OCI-M2 (cell line): Measurements from ENCODE around the gene ZNF438.
"Not testable (repeated sequence)": the region's sequence is repeated elsewhere in the genome, so short reads cannot be mapped to it uniquely, and the experiment has no call there.

Experiments
- DNase-seq: peaks from one replicate; lab custom pipeline; 2025; ENCODE audit not compliant: unreplicated experiment; lab: John Stamatoyannopoulos, UW

The ZNF438 gene

GRCh38 chr10:30990351-30990750 lies 41.3 kb downstream of the ZNF438 start:
- no peak for DNase-seq

GRCh38 chr10:30988831-30989435 lies 42.7 kb downstream of the ZNF438 start:
- no peak for DNase-seq

- no peak for DNase-seq
These were observed 44.2 kb downstream of the ZNF438 start for GRCh38 chr10:30987463-30987862.

- no peak for DNase-seq
These were observed 45.6 kb downstream of the ZNF438 start for GRCh38 chr10:30986053-30986555.

GRCh38 chr10:30985512-30985911 lies 46.2 kb downstream of the ZNF438 start:
- DNase-seq, result no peak

- no peak for DNase-seq
These were observed 46.9 kb downstream of the ZNF438 start for GRCh38 chr10:30984563-30985328.

DNA sequence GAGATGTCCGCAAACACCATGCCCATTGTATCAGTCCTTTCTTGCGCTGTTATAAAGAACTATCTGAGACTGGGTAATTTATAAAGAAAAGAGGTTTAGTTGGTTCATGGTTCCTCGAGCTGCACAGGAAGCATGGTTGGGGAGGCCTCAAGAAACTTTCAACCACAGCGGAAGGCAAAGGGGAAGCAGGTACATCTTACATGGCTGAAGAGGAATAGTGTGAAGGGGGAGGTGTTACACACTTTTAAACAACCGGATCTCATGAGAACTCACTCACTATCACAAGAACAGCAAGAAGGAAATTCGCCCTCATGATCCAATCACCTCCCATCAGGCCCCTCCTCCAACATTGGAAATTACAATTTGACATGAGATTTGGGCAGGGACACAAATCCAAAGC lies 48.5 kb downstream of the ZNF438 start:
- DNase-seq, result not testable (repeated sequence)

DNA sequence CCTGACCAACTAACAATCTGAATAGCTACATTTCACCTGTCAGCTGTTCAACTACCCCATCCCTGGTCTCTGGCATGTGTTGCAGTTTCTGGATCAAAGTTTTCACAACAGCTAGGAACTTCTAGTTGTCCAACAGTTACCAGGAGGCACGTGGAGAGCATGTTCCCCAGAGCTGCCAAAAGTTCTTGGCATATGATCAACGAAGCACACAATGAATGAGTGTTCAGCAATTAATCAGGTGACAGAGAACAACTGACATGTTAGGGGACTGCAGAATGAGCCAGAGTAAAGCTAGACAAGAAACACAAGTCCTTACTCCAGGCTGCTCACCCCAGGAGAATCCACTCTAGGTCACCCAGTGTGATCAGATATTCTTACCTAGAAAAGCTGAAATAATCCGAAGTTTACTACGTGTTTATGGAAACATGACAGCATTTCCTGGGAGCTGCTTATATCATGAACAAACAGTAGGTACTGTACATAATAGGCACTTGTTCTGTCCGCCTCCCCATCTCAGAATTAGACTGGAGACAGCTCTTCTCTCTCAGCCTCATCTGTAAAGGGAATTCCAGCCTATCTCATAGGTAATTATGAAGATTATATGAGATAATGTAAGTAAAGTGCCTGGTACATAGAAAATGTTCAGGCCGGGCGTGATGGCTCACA lies 50.6 kb downstream of the ZNF438 start:
- DNase-seq, result no peak

DNA sequence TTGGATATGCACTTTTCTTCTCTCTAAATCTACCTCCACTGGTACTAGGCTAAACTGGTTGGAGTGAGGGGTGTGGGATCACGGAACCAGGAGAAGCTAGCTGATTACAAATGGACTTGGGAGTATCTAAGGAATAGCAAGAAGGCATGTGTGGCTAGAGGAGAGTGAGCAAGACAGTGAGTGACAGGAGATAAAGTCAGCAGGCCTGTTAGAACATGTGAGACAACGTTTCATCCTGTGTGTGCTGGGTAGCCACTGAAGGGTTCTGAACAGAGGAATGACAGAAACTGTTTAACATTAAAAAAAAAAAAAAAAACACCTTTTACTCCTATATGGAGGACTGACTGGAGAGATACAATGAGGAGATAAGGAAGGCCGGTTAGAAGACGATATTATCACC lies 51.7 kb downstream of the ZNF438 start:
- DNase-seq, result no peak

GRCh38 chr10:30978843-30979242 lies 52.8 kb downstream of the ZNF438 start:
- DNase-seq, result no peak

DNA sequence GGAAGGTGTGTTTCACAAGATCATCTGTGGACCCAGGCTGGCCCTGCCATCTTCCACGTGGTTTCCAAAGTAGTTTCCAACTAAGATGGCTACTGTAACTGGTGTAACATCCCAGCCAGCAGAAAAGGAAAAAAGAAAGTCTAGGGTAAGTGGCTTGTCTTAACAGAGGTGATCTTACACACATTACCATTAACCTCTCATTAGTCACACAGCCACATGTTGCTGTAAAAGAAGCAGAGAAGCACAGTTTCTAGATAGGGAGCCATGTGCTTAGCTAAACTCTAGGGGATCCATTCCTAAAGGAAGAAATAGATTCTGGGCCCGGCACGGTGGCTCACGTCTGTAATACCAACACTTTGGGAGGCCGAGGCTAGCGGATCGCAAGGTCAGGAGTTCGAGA lies 54.3 kb downstream of the ZNF438 start:
- no peak for DNase-seq

DNA sequence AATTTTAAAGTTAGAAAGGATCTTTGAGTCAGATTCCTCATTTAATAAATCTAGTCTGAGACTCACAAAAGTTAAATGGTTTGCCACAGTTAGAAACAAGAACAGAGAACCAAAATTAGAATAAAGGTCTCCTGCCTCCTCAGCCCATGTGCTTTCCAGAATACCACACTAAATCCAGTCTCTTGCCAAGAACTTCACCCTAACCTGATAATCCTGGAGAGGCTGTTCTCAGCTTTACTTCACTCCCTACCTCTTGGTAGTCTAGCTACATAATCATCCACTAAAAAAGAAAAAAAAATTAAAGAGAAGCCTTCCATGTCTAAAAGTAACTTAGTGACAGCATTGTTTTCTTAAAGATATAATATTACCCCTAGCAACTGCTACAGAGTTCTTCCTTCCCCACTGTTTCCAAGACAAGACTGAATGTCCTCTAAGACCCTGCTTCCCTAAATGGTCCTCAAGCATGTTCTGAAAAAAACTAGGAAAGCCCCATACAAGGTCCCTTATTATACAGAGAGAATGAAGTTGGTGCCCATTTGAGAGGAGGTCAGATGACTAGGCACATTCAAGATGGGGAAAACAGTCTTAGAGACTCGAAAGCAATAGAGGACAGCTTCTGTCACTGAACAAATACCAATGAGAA lies 56.8 kb downstream of the ZNF438 start:
- no peak for DNase-seq

GRCh38 chr10:30974355-30974754 lies 57.3 kb downstream of the ZNF438 start:
- no peak for DNase-seq

DNA sequence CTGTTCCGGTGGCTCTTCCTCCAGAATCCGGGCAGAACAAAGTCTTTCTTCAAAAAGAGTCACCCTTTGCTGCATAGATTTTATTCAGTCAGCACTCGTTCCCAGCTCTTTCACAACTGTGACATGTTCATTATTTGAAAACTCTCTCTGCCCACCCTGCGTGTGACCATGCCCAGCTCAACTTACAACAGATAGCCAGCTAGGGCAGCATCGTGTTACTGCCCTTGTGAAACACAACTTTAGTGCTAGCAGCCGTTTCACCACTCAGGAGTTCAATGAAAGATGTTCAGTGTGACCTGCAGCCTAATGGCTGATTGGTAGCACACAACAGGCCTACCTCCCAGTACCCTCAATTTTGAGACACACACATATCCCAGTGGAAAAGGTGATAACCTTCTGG lies 57.9 kb downstream of the ZNF438 start:
- no peak for DNase-seq

DNA sequence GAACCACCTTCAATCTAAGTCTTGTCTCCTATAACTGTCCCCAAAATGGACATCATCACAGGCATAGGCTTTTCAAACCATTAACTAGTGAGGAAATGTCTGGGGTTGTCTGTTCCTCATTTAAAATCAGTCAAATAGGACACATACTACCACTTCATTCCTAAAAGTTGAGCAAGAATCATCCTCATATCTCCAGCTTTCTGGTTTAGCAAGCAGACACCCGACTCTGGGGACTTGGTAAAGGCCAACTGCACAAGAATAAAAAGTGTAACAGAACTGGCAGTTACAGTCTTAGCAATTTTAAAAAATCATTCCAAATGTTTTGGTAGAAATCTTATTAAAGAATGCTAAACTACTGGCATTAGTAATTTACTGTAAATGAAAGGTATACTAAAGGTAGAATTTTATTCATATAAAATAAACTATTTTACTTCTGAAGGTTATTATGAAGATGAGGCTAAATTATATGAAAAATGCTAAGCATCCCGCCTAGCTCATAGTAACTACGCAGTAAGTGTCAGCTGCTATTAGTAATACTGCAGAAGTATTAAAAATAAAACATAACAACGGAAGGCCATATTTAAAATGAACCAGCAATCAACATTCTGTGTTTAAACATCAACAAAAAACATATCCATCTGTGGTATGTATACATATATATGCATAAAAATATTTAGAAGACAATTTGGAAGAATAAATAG lies 60.8 kb downstream of the ZNF438 start:
- DNase-seq, result no peak

DNA sequence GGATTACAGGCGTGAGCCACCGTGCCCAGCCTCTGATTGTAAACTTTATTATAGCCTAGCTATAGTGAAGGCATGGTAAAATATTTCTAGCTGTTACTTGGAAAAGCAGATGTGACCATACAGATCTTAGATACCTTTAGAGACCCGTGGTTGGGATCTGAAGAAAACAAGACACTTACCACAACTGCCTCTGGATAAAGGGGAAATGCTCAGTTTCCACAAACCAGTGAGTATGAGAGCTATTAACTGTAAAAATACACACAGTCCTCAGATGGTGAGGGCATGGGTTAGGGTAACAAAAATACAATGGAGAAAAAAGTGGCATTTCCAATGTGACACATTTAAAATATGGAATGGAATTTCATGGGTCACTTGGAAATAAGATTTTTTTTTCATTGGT lies 63.0 kb downstream of the ZNF438 start:
- DNase-seq, result no peak

- DNase-seq, result no peak
These were observed 63.8 kb downstream of the ZNF438 start for GRCh38 chr10:30967650-30968410.

- no peak for DNase-seq
These were observed 67.4 kb downstream of the ZNF438 start for GRCh38 chr10:30963992-30964930.

DNA sequence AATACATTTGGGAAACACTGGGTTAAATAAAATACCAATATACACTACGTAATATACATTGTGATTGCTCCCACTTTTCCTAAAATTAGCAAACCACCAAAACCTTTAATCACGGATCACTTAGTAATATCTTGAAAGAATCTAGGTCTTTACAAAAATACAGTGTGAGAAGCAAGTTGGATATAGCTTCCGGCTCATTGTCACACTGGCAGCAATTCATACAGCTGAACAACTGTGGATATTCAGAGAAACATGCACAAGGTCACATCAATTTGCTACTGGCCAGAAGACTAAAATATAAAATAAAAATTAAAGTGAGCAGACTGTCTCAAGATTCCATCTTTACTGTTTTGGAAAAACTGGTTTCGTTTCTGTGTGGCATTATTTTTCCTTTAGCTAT lies 69.1 kb downstream of the ZNF438 start:
- DNase-seq, result no peak
